ENCODE results near the gene AKAP5. TPM values are rescaled to one million over a fixed set of nuclear protein-coding genes. Genes with fewer than 3 reads are reported as not detected.

AKAP5 gene
- total and polyA plus RNA-seq, 9 of the 15 experiments (the other 6 are each of a cell fraction or from before 2014, with no cell fraction given): 0.06 to 0.94 (median 0.34) TPM

DNA sequence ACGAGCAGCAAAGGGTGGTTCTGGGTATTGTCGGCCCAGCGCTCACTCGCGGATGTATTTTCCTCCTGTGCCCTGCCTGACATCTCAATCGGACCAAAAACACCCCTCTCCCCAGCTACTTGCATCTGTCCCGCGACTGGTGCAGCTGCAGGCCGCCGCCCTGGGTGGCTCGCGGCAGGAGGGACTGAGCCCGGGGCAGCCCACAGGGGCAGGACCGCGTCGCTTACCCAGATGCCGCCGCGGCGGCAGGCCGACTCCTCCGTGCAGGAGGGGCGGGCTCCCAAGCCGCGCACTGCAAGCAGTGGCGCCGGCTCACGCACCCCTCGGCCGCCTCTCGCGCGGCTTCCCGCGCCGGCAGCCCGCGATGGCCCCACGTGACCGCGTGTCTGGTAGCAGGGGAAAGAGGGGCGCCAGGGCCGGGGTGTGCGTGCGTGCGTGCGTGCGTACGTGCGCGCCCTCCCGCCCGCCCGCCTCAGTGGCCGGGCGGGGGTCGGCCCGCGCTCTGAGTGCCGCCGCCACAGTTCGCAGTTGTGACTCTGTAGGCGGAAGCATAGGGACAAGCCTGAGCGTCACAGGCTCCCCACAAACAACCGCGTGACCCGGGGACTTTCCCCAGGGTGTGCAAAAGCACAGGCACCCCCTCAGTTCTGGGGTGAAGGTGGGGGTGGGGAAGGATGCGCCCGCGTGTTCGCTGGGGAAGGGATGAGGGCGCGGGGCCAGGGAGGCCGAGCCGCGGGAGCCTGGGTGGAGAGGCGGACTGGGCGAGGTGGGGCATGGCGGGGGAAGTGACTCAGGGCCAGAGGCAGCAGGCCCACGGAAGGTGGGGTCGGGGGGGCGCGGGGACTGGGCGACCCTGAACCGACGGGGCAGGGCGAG is 38.4 kb downstream of the AKAP5 start, which contains the start of gene ZBTB25:
TSS of gene ZBTB25 (minus strand) at position 405 of the 876 bp plus-strand sequence. CDS start 13,305 bp downstream, outside the sequence.
- Histone ChIP-seq H4K20me1 (replicated peaks; ENCODE audit: control insufficient read depth, insufficient read depth, low read length) (no peaks in the 10 kb centered on the region), H3K9ac (ENCODE audit: insufficient read depth in 1 of 2, low read depth in 2 of 2, low read length in 2 of 2) (peak within 1 kb of the TSS; percentile 85 to 89), H3K4me1 (replicated peaks in 1 of 2; ENCODE audit: control insufficient read depth in 2 of 2, insufficient read depth in 2 of 2, low read length in 2 of 2) (peaks cover 25 to 38% of the 10 kb centered on the region in 2 experiments), H2AFZ (ENCODE audit: low read depth, low read length) (peak within 1 kb of the TSS; percentile 90), H3K36me3 (ENCODE audit: control insufficient read depth, insufficient read depth, low read length) (no peaks in the 10 kb centered on the region; the same call in 2 of the 3 replicates), H3K27me3 (ENCODE audit: control insufficient read depth in 2 of 2, insufficient read depth in 2 of 2, low read length in 2 of 2) (no peaks in the 10 kb centered on the region), H3K9me3 (replicated peaks; ENCODE audit: control insufficient read depth, insufficient read depth, low read depth, low read length) (no peaks in the 10 kb centered on the region), H3K27ac (ENCODE audit: extremely low read depth, low read depth, low read length) (peak within 1 kb of the TSS; percentile 91), H3K79me2 (ENCODE audit: control insufficient read depth, insufficient read depth, low read length) (peaks cover 49% of the 10 kb centered on the region), H3K9me1 (ENCODE audit: control insufficient read depth, insufficient read depth, low read length) (no peaks in the 10 kb centered on the region), H3K4me2 (ENCODE audit: insufficient read depth, low read length) (peak within 1 kb of the TSS; percentile 78), H3K4me3 (peak within 1 kb of the TSS; percentile 64)
- intact Hi-C loops (cut with micrococcal nuclease): no loop called here
- FAIRE-seq (peak; percentile 62), ATAC-seq (peak; percentile 87), DNase-seq (ENCODE audit: extremely low read depth in 1 of 4, low spot score in 3 of 4) (peak; percentile 71 to 86 (median 71))
- 4% methylated on average over 21 of the region's 87 CpGs for WGBS (ENCODE audit: insufficient coverage, low coverage, missing lambda C conversion rate)
- in situ Hi-C loops (cut with MboI): no loop called here
- BruUV-seq (replicated peaks): no TSS peak
- ChIA-PET CTCF (ENCODE audit: low intra/inter-chr PET ratio) (no interaction called here), POLR2A (interaction anchor here (0.6 to 1.9 kb wide), 3 partner anchors 9 to 47 kb away, joined by 3 to 4 read pairs (median 3); no protein-coding TSS in a partner anchor)
- no peak for TF ChIP-seq ZC3H8 (IDR thresholded peaks at IDR 0.05)
- TF ChIP-seq ZNF124 (CRISPR knock-in tag; IDR thresholded peaks at IDR 0.05): no peak
- no peak for TF ChIP-seq ZNF778 (CRISPR knock-in tag; IDR thresholded peaks at IDR 0.05)
- TF ChIP-seq HMG20B (CRISPR knock-in tag; IDR thresholded peaks at IDR 0.05): no peak
- TF ChIP-seq, protein P1, sequence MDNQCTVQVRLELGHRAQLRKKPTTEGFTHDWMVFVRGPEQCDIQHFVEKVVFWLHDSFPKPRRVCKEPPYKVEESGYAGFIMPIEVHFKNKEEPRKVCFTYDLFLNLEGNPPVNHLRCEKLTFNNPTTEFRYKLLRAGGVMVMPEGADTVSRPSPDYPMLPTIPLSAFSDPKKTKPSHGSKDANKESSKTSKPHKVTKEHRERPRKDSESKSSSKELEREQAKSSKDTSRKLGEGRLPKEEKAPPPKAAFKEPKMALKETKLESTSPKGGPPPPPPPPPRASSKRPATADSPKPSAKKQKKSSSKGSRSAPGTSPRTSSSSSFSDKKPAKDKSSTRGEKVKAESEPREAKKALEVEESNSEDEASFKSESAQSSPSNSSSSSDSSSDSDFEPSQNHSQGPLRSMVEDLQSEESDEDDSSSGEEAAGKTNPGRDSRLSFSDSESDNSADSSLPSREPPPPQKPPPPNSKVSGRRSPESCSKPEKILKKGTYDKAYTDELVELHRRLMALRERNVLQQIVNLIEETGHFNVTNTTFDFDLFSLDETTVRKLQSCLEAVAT (IDR thresholded peaks at IDR 0.05): no peak
- no peak for TF ChIP-seq ZNF212 (CRISPR knock-in tag; IDR thresholded peaks at IDR 0.05)
- TF ChIP-seq SREBF1 (IDR thresholded peaks at IDR 0.05; ENCODE audit: borderline replicate concordance, low read depth, low read length): no peak
- TF ChIP-seq, protein P2, sequence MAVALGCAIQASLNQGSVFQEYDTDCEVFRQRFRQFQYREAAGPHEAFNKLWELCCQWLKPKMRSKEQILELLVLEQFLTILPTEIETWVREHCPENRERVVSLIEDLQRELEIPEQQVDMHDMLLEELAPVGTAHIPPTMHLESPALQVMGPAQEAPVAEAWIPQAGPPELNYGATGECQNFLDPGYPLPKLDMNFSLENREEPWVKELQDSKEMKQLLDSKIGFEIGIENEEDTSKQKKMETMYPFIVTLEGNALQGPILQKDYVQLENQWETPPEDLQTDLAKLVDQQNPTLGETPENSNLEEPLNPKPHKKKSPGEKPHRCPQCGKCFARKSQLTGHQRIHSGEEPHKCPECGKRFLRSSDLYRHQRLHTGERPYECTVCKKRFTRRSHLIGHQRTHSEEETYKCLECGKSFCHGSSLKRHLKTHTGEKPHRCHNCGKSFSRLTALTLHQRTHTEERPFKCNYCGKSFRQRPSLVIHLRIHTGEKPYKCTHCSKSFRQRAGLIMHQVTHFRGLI (CRISPR knock-in tag; IDR thresholded peaks at IDR 0.05): no peak
- no peak for TF ChIP-seq ZFP30 (CRISPR knock-in tag; IDR thresholded peaks at IDR 0.05; ENCODE audit: borderline replicate concordance)
- peak; percentile 23; the same call in 1 of the 2 replicates for TF ChIP-seq GABPA (tag; conservative IDR thresholded peaks at IDR 0.05; ENCODE audit: low read depth)
- no peak for TF ChIP-seq DIDO1 (tag; IDR thresholded peaks at IDR 0.05; ENCODE audit: low read depth)
- TF ChIP-seq SMAD1 (IDR thresholded peaks at IDR 0.05; ENCODE audit: low read depth, low read length, partially characterized antibody): no peak
- TF ChIP-seq HMGN3 (IDR thresholded peaks at IDR 0.05; ENCODE audit: borderline replicate concordance, extremely low read depth, insufficient read length, low read depth, low read length): peak; percentile 27
- peak; percentile 95 for TF ChIP-seq RBM25 (IDR thresholded peaks at IDR 0.05; ENCODE audit: low read depth, low read length, severe bottlenecking)
- TF ChIP-seq ZNF589 (CRISPR knock-in tag; IDR thresholded peaks at IDR 0.05; ENCODE audit: low read depth): peak; percentile 56; the same call in 1 of the 2 replicates
- TF ChIP-seq, protein P3, sequence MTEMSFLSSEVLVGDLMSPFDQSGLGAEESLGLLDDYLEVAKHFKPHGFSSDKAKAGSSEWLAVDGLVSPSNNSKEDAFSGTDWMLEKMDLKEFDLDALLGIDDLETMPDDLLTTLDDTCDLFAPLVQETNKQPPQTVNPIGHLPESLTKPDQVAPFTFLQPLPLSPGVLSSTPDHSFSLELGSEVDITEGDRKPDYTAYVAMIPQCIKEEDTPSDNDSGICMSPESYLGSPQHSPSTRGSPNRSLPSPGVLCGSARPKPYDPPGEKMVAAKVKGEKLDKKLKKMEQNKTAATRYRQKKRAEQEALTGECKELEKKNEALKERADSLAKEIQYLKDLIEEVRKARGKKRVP (CRISPR knock-in tag; IDR thresholded peaks at IDR 0.05): no peak

Data from K562 (cell line).